Colonic mucosa (tissue), 4 donors: ENCODE results near the gene PRSS38. TPM values are rescaled to one million over a fixed set of nuclear protein-coding genes. Genes with fewer than 3 reads are reported as not detected.

Experiments used
- DNase-seq: peaks from one replicate; pipeline ENCODE4 v3.0.0-alpha.2; 2020
- H3K27ac ChIP-seq: fragments of 200-600 bp; one replicate; pipeline ENCODE4 v1.8.0; 2021
- H3K27me3 ChIP-seq: fragments of 200-600 bp; one replicate; pipeline ENCODE4 v1.8.0; 2021
- H3K36me3 ChIP-seq: fragments of 200-600 bp; one replicate; pipeline ENCODE4 v1.8.0; 2021
- H3K4me1 ChIP-seq: fragments of 200-600 bp; one replicate; pipeline ENCODE4 v1.8.0; 2021; ENCODE audit warnings: mild to moderate bottlenecking
- H3K4me3 ChIP-seq: fragments of 200-600 bp; one replicate; pipeline ENCODE4 v1.8.0; 2021
- H3K9ac ChIP-seq, 2 donors: one replicate each; pipeline ENCODE4 v1.7.0; 2013; ENCODE audit warnings: control low read depth in 2 of 2, low read depth in 2 of 2, low read length in 2 of 2
- H3K9me3 ChIP-seq: fragments of 200-600 bp; one replicate; pipeline ENCODE4 v1.8.0; 2021
- intact Hi-C: fragments of 100-400 bp; cut with DNase I; formaldehyde crosslinking; loops from one replicate; pipeline ENCODE4 v1.14.1; 2022
- total RNA-seq, 2 donors: library from RNA; stranded (reverse); fragmentation: NEBNext Ultra II Directional in 1 of 2; extraction: Animal tissue kit (Norgen Biotek cat#: 25700) in 1 of 2; gene quantifications; one replicate each; pipeline ENCODE4 v1.2.1, GENCODE V29; 2021
- TF ChIP-seq, protein P1 (sequence below): fragments of 200-600 bp; IDR thresholded peaks from one replicate; pipeline ENCODE4 v1.8.0; 2022; ENCODE audit warnings: antibody characterized with exemption, mild to moderate bottlenecking
- donor health status: healthy.
- donor health status: DM: no; HTN: no; CAD: no.
- donor health status: DM: no; HTN: no; CAD: no.

The PRSS38 gene
- total RNA-seq: not detected

- Histone ChIP-seq H3K9me3 (no peaks in the 10 kb centered on the region), H3K4me1 (no peaks in the 10 kb centered on the region), H3K27ac (no peak within 1 kb of the TSS), H3K4me3 (no peak within 1 kb of the TSS), H3K27me3 (no peaks in the 10 kb centered on the region), H3K36me3 (no peaks in the 10 kb centered on the region), H3K9ac (no peak within 1 kb of the TSS)
- DNase-seq: no peak
- intact Hi-C loops: no loop called here
- TF ChIP-seq, protein P1, sequence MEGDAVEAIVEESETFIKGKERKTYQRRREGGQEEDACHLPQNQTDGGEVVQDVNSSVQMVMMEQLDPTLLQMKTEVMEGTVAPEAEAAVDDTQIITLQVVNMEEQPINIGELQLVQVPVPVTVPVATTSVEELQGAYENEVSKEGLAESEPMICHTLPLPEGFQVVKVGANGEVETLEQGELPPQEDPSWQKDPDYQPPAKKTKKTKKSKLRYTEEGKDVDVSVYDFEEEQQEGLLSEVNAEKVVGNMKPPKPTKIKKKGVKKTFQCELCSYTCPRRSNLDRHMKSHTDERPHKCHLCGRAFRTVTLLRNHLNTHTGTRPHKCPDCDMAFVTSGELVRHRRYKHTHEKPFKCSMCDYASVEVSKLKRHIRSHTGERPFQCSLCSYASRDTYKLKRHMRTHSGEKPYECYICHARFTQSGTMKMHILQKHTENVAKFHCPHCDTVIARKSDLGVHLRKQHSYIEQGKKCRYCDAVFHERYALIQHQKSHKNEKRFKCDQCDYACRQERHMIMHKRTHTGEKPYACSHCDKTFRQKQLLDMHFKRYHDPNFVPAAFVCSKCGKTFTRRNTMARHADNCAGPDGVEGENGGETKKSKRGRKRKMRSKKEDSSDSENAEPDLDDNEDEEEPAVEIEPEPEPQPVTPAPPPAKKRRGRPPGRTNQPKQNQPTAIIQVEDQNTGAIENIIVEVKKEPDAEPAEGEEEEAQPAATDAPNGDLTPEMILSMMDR: no peak
These were observed at the start of gene PRSS38 for GRCh38 chr1:227815468-227816409. PRSS38 (plus strand) TSS chr1:227815675; CDS start chr1:227815717, 42 bp downstream.

GRCh38 chr1:227766015-227766634, 49.4 kb upstream of the PRSS38 start:
- peaks cover 12% of the 10 kb centered on the region for H3K4me1 ChIP-seq
- no peak overlapping the region for H3K9ac ChIP-seq
- no peaks in the 10 kb centered on the region for H3K27me3 ChIP-seq
- H3K4me3 ChIP-seq: no peak overlapping the region
- H3K9me3 ChIP-seq: no peaks in the 10 kb centered on the region
- no peaks in the 10 kb centered on the region for H3K36me3 ChIP-seq
- H3K27ac ChIP-seq: no peak overlapping the region
- DNase-seq: peak; percentile 48
- intact Hi-C loops: no loop called here
- TF ChIP-seq, protein P1: no peak

DNA sequence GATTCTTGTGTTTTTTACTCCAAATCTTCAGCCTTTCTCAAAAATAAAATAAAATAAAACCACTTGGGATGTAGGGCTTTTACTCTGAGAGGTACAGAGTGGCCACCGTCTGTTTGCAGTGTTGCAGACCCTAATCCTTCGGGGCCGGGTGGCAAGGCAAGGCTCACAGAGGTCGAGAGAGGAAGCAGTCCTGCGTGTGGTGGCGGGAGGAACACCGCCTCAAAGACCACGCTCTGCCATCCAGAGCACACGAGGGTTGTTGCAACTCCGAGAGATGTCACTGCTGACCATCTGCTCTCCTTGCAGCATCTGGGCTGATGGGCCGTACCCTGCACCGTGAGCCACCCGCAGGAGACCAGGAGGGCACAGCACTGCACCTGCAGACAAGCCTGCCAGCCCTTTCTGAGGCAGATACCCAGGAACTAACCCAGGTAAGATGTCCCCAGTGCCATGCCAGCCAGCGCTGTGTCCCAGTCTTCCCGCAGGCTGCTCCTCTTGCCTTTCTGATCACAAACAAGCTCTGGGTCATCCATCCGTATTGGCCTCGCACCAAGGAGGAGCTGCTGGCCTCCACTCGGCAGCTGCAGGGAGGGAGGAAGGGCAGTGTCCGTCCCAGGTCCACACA, 48.7 kb upstream of the PRSS38 start:
- Histone ChIP-seq H3K9me3 (no peaks in the 10 kb centered on the region), H3K27ac (no peak overlapping the region), H3K36me3 (no peaks in the 10 kb centered on the region), H3K9ac (no peak overlapping the region), H3K4me3 (no peak overlapping the region), H3K4me1 (peaks cover 12% of the 10 kb centered on the region), H3K27me3 (no peaks in the 10 kb centered on the region)
- intact Hi-C loops: no loop called here
- TF ChIP-seq, protein P1: no peak
- no peak for DNase-seq

DNA sequence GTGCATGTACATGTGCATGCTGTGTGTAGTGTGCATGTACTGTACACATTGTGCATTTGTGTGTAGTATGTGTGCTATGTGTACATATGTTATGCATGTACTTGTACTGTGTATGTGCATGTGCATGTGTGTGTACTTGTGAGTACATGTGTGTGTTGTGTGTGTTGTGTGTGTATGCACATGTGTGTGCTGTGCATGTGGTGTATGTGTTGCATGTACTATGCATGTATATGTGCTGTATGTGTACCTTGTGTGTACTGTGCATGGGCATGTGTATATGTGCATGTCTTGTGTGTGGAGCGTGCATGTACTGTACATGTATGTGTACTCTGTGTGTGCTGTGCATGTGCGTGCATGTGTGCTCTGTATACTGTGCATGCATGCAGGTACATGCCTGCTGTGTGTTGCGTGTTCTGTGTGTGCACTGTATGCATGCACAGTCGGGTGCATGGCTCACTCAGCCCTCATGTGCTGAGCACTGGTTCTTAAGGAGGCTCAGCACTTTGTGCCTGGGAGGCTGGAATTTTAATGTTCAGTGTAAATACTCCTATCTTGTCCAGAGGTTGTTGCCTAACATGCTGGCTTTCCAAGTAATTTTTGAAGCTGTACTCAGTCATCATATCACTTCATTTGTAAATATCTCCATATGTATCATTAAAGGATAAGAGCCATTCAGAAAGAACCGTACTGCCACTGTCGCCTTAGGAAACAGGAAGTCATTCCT, 47.9 kb upstream of the PRSS38 start:
- TF ChIP-seq, protein P1: no peak
- Histone ChIP-seq H3K4me1 (peaks cover 6% of the 10 kb centered on the region), H3K27ac (no peak overlapping the region), H3K36me3 (no peaks in the 10 kb centered on the region), H3K9me3 (no peaks in the 10 kb centered on the region), H3K9ac (no peak overlapping the region), H3K4me3 (no peak overlapping the region), H3K27me3 (no peaks in the 10 kb centered on the region)
- intact Hi-C loops: no loop called here
- no peak for DNase-seq

GRCh38 chr1:227768125-227768439, 47.4 kb upstream of the PRSS38 start:
- TF ChIP-seq, protein P1: no peak
- no peaks in the 10 kb centered on the region for H3K27me3 ChIP-seq
- H3K4me3 ChIP-seq: no peak overlapping the region
- no peak overlapping the region for H3K27ac ChIP-seq
- intact Hi-C loops: no loop called here
- H3K9ac ChIP-seq: no peak overlapping the region
- peaks cover 1% of the 10 kb centered on the region for H3K4me1 ChIP-seq
- DNase-seq: peak; percentile 53
- H3K9me3 ChIP-seq: no peaks in the 10 kb centered on the region
- no peaks in the 10 kb centered on the region for H3K36me3 ChIP-seq
